HEK293T (cell line): ENCODE measurements around the gene PADI4.

Experiments used
- CTCF ChIA-PET: fragments of 350-600 bp; formaldehyde crosslinking; extraction: SDS; loops from one replicate; lab custom pipeline; 2021; ENCODE audit warnings: antibody characterized with exemption, inconsistent platforms; lab: Yijun Ruan, JAX
- POLR2A ChIA-PET: fragments of 350-600 bp; formaldehyde crosslinking; extraction: SDS; loops from one replicate; lab custom pipeline; 2020; ENCODE audit warnings: antibody characterized with exemption, inconsistent platforms; lab: Yijun Ruan, JAX
- DNase-seq: peaks from one replicate; pipeline ENCODE4 v3.0.0; 2012; ENCODE audit warnings: mixed read lengths; ENCODE audit errors: extremely low spot score
- ARNT ChIP-seq: fragments of 450-650 bp; IDR thresholded peaks from 2 replicates; pipeline ENCODE4 v1.6.1; 2017; ENCODE audit warnings: mild to moderate bottlenecking
- BHLHE40 ChIP-seq: fragments of 450-650 bp; IDR thresholded peaks from 2 replicates; pipeline ENCODE4 v1.6.1; 2016; ENCODE audit warnings: mild to moderate bottlenecking, moderate library complexity, borderline replicate concordance
- CTBP1 ChIP-seq: fragments of 450-650 bp; IDR thresholded peaks from 2 replicates; pipeline ENCODE4 v1.6.1; 2016; ENCODE audit warnings: borderline replicate concordance
- ELF4 ChIP-seq: fragments of 450-650 bp; IDR thresholded peaks from 2 replicates; pipeline ENCODE4 v1.6.1; 2017; ENCODE audit warnings: antibody characterized with exemption
- FOXA1 ChIP-seq: fragments of 450-650 bp; IDR thresholded peaks from 2 replicates; pipeline ENCODE4 v1.6.1; 2016; ENCODE audit warnings: mild to moderate bottlenecking
- FOXK2 ChIP-seq: fragments of 450-650 bp; IDR thresholded peaks from 2 replicates; pipeline ENCODE4 v1.6.1; 2016; ENCODE audit warnings: mild to moderate bottlenecking
- FOXM1 ChIP-seq: fragments of 450-650 bp; IDR thresholded peaks from 2 replicates; pipeline ENCODE4 v1.6.1; 2017; ENCODE audit warnings: mild to moderate bottlenecking, borderline replicate concordance
- HDGF ChIP-seq: fragments of 450-650 bp; IDR thresholded peaks from 2 replicates; pipeline ENCODE4 v1.6.1; 2017; ENCODE audit warnings: antibody characterized with exemption, borderline replicate concordance
- L3MBTL2 ChIP-seq: fragments of 450-650 bp; conservative IDR thresholded peaks from 2 replicates; pipeline ENCODE4 v1.6.1; 2016; ENCODE audit warnings: mild to moderate bottlenecking
- LEF1 ChIP-seq: fragments of 450-650 bp; IDR thresholded peaks from 2 replicates; pipeline ENCODE4 v1.6.1; 2017; ENCODE audit warnings: mild to moderate bottlenecking, borderline replicate concordance
- NFRKB ChIP-seq: fragments of 450-650 bp; IDR thresholded peaks from 2 replicates; pipeline ENCODE4 v1.6.1; 2016; ENCODE audit warnings: mild to moderate bottlenecking, moderate library complexity
- SP1 ChIP-seq: fragments of 450-650 bp; IDR thresholded peaks from 2 replicates; pipeline ENCODE4 v1.6.1; 2017
- SUZ12 ChIP-seq: fragments of 450-650 bp; IDR thresholded peaks from 2 replicates; pipeline ENCODE4 v1.6.1; 2016; ENCODE audit warnings: mild to moderate bottlenecking
- TARDBP ChIP-seq: fragments of 450-650 bp; IDR thresholded peaks from 2 replicates; pipeline ENCODE4 v1.6.1; 2016
- ZNF384 ChIP-seq: fragments of 450-650 bp; IDR thresholded peaks from 2 replicates; pipeline ENCODE4 v1.6.1; 2016
- TF ChIP-seq, protein P1 (sequence below): fragments of 450-650 bp; IDR thresholded peaks from 2 replicates; pipeline ENCODE4 v1.6.1; 2016

Gene PADI4

DNA sequence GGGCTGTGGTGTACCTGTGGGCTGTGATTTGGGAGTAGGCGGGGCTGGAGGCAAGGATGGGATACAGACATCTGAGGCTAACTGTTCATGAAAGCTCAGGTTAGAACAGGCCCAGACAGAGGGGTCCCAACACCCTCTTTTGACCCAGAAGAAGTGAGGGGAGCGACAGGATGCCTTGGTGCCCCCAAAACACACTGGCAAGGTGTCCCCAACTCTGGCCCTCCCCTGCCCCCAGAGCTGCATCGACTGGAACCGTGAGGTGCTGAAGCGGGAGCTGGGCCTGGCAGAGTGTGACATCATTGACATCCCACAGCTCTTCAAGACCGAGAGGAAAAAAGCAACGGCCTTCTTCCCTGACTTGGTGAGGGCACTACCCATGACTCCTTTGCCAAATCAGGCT is 27.6 kb upstream of the PADI4 start:
- POLR2A ChIA-PET = no interaction called here
- TF ChIP-seq TARDBP = no peak
- no peak for TF ChIP-seq ELF4
- no peak for TF ChIP-seq ZNF384
- no peak for TF ChIP-seq FOXM1
- no peak for DNase-seq
- CTCF ChIA-PET = no interaction called here

- DNase-seq = no peak
- TF ChIP-seq LEF1 (no peak), ZNF384 (no peak)
- ChIA-PET POLR2A (no interaction called here), CTCF (no interaction called here)
These were observed 27.1 kb upstream of the PADI4 start for GRCh38 chr1:17280894-17281293.

- DNase-seq = no peak
- POLR2A ChIA-PET = no interaction called here
- CTCF ChIA-PET = no interaction called here
- no peak for TF ChIP-seq ZNF384
- TF ChIP-seq, protein P1, sequence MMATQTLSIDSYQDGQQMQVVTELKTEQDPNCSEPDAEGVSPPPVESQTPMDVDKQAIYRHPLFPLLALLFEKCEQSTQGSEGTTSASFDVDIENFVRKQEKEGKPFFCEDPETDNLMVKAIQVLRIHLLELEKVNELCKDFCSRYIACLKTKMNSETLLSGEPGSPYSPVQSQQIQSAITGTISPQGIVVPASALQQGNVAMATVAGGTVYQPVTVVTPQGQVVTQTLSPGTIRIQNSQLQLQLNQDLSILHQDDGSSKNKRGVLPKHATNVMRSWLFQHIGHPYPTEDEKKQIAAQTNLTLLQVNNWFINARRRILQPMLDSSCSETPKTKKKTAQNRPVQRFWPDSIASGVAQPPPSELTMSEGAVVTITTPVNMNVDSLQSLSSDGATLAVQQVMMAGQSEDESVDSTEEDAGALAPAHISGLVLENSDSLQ = no peak
- no peak for TF ChIP-seq ARNT
- TF ChIP-seq FOXM1 = no peak
- TF ChIP-seq FOXA1 = no peak
- no peak for TF ChIP-seq HDGF
- TF ChIP-seq SP1 = no peak
- TF ChIP-seq L3MBTL2 = no peak
- no peak for TF ChIP-seq CTBP1
- TF ChIP-seq BHLHE40 = no peak
- no peak for TF ChIP-seq ELF4
These were observed 26.2 kb upstream of the PADI4 start for GRCh38 chr1:17281775-17282181.

- no peak for DNase-seq
- ChIA-PET CTCF (no interaction called here), POLR2A (no interaction called here)
- TF ChIP-seq LEF1 (no peak), NFRKB (no peak), HDGF (no peak), CTBP1 (no peak), SP1 (no peak), BHLHE40 (no peak), ARNT (no peak)
These were observed 25.2 kb upstream of the PADI4 start for GRCh38 chr1:17282836-17283235.

GRCh38 chr1:17286646-17287045 is 21.4 kb upstream of the PADI4 start:
- DNase-seq = no peak
- TF ChIP-seq SUZ12 (no peak), L3MBTL2 (no peak), BHLHE40 (no peak), ARNT (no peak), SP1 (no peak), LEF1 (no peak), ZNF384 (no peak), TARDBP (no peak), FOXM1 (no peak), FOXA1 (no peak), ELF4 (no peak), FOXK2 (no peak), CTBP1 (no peak), HDGF (no peak), NFRKB (no peak)
- TF ChIP-seq, protein P1 = no peak
- ChIA-PET CTCF (no interaction called here), POLR2A (no interaction called here)

- no peak for DNase-seq
- ChIA-PET POLR2A (no interaction called here), CTCF (interaction anchor here (0.6 kb wide), 1 partner anchor 438 kb away, joined by 5 read pairs; no protein-coding TSS in a partner anchor)
- no peak for TF ChIP-seq FOXK2
- TF ChIP-seq TARDBP = no peak
- no peak for TF ChIP-seq ZNF384
These were observed 20.7 kb upstream of the PADI4 start for GRCh38 chr1:17287130-17287776.

- TF ChIP-seq FOXM1 = no peak
- TF ChIP-seq FOXK2 = no peak
- no peak for TF ChIP-seq BHLHE40
- TF ChIP-seq ZNF384 = peak; percentile 62
- no peak for TF ChIP-seq CTBP1
- TF ChIP-seq L3MBTL2 = no peak
- TF ChIP-seq, protein P1 = peak; percentile 35
- ChIA-PET POLR2A (no interaction called here), CTCF (no interaction called here)
- DNase-seq = no peak
These were observed 18.3 kb upstream of the PADI4 start for GRCh38 chr1:17289721-17290120.
